IMR-90 (cell line): ENCODE measurements around the gene PARP2. TPM values are rescaled to one million over a fixed set of nuclear protein-coding genes. Genes with fewer than 3 reads are reported as not detected.

Experiments used
- ATAC-seq: fragments of 200-7000 bp; cut with Tn5 transposase; 2 replicates; pipeline ENCODE4 v1.9.1; 2020; ENCODE audit warnings: low read depth, mild to moderate bottlenecking, moderate library complexity
- BruUV-seq: library from RNA; stranded (reverse); fragments of 400-500 nt; replicated peaks from 2 replicates; lab custom pipeline; 2021; lab: Mats Ljungman, UMichigan
- CTCF ChIA-PET: fragments of 300-600 bp; formaldehyde crosslinking; extraction: SDS; loops from one replicate; lab custom pipeline; 2021; ENCODE audit warnings: antibody characterized with exemption; lab: Yijun Ruan, JAX
- POLR2A ChIA-PET: fragments of 300-600 bp; sonication (Branson Sonifier 250); formaldehyde crosslinking; loops from one replicate; lab custom pipeline; 2022; ENCODE audit warnings: antibody characterized with exemption; ENCODE audit not compliant: unreplicated experiment; lab: Charles Lee
- DNase-seq: peaks from one replicate; pipeline ENCODE4 v3.0.0; 2013
- H2AFZ ChIP-seq: replicated peaks from 2 replicates; pipeline ENCODE3; 2013; ENCODE audit warnings: low read length, mild to moderate bottlenecking; ENCODE audit not compliant: poor library complexity
- H2AK5ac ChIP-seq: 2 replicates; pipeline ENCODE4 v1.6.1; 2013; ENCODE audit warnings: low read depth, low read length, inconsistent platforms
- H2AK9ac ChIP-seq: replicated peaks from 2 replicates; pipeline ENCODE3; 2013; ENCODE audit warnings: mild to moderate bottlenecking, low read depth, low read length, moderate library complexity; ENCODE audit not compliant: poor library complexity
- H2BK120ac ChIP-seq: 2 replicates; pipeline ENCODE4 v1.6.1; 2013; ENCODE audit warnings: low read depth, low read length, inconsistent platforms
- H2BK15ac ChIP-seq: 3 replicates; pipeline ENCODE4 v1.6.1; 2013; ENCODE audit warnings: low read depth, low read length, inconsistent platforms
- H2BK20ac ChIP-seq: 2 replicates; pipeline ENCODE4 v1.6.1; 2013; ENCODE audit warnings: low read depth, mild to moderate bottlenecking, inconsistent platforms, low read length, moderate library complexity
- H2BK5ac ChIP-seq: 2 replicates; pipeline ENCODE4 v1.6.1; 2013; ENCODE audit warnings: mild to moderate bottlenecking, low read depth, low read length, inconsistent platforms; ENCODE audit not compliant: poor library complexity, severe bottlenecking
- H3K14ac ChIP-seq: replicated peaks from 2 replicates; pipeline ENCODE4 v1.6.1; 2013; ENCODE audit warnings: low read depth, low read length, inconsistent platforms
- H3K18ac ChIP-seq: 2 replicates; pipeline ENCODE4 v1.6.1; 2013; ENCODE audit warnings: low read depth, low read length, control low read depth
- H3K23ac ChIP-seq: 2 replicates; pipeline ENCODE4 v1.6.1; 2013; ENCODE audit warnings: low read depth, low read length, inconsistent platforms
- H3K27ac ChIP-seq: 2 replicates; pipeline ENCODE4 v1.5.1; 2013; ENCODE audit warnings: mild to moderate bottlenecking, control low read depth, low read length; ENCODE audit not compliant: insufficient read depth
- H3K27me3 ChIP-seq: 2 replicates; pipeline ENCODE4 v1.6.1; 2013; ENCODE audit warnings: low read length; ENCODE audit not compliant: control insufficient read depth, insufficient read depth
- H3K36me3 ChIP-seq: 2 replicates; pipeline ENCODE4 v1.6.1; 2013; ENCODE audit warnings: low read length, mixed read lengths; ENCODE audit not compliant: control insufficient read depth, insufficient read depth
- H3K4ac ChIP-seq: 2 replicates; pipeline ENCODE4 v1.6.1; 2013; ENCODE audit warnings: low read depth, low read length, inconsistent platforms
- H3K4me1 ChIP-seq: 2 replicates; pipeline ENCODE4 v1.6.1; 2013; ENCODE audit warnings: low read length, mixed read lengths; ENCODE audit not compliant: control insufficient read depth, insufficient read depth
- H3K4me2 ChIP-seq: 2 replicates; pipeline ENCODE4 v1.6.1; 2013; ENCODE audit warnings: low read depth, mild to moderate bottlenecking, control low read depth, low read length, moderate library complexity
- H3K4me3 ChIP-seq: 2 replicates; pipeline ENCODE4 v1.5.1; 2013; ENCODE audit warnings: low read depth, mild to moderate bottlenecking, control low read depth, low read length, moderate library complexity; ENCODE audit not compliant: insufficient read depth
- H3K56ac ChIP-seq: 2 replicates; pipeline ENCODE4 v1.6.1; 2013; ENCODE audit warnings: low read length, inconsistent platforms; ENCODE audit not compliant: insufficient read depth; ENCODE audit errors: extremely low read depth
- H3K79me1 ChIP-seq, 2 experiments: 2 replicates each; pipeline ENCODE4 v1.6.1; 2013; ENCODE audit warnings: low read length in 2 of 2, inconsistent platforms in 1 of 2, low read depth in 1 of 2
- H3K9ac ChIP-seq: 2 replicates; pipeline ENCODE4 v1.6.1; 2013; ENCODE audit warnings: low read depth, low read length, control low read depth
- H3K9me1 ChIP-seq: 2 replicates; pipeline ENCODE4 v1.6.1; 2013; ENCODE audit warnings: low read length, inconsistent platforms; ENCODE audit not compliant: insufficient read depth
- H3K9me3 ChIP-seq: 2 replicates; pipeline ENCODE4 v1.6.1; 2013; ENCODE audit warnings: low read length; ENCODE audit not compliant: control insufficient read depth, insufficient read depth
- H4K20me1 ChIP-seq: 2 replicates; pipeline ENCODE4 v1.6.1; 2013; ENCODE audit warnings: low read length, inconsistent platforms; ENCODE audit not compliant: insufficient read depth
- H4K5ac ChIP-seq: 2 replicates; pipeline ENCODE4 v1.6.1; 2013; ENCODE audit warnings: mild to moderate bottlenecking, low read depth, low read length, control low read depth
- H4K8ac ChIP-seq, 2 experiments: 2 replicates each; pipeline ENCODE4 v1.6.1; 2013; ENCODE audit warnings: low read depth in 2 of 2, low read length in 2 of 2, control low read depth in 1 of 2, inconsistent platforms in 1 of 2
- H4K91ac ChIP-seq: 2 replicates; pipeline ENCODE4 v1.6.1; 2013; ENCODE audit warnings: low read depth, low read length, inconsistent platforms; ENCODE audit not compliant: insufficient read depth
- CEBPB ChIP-seq: IDR thresholded peaks from 2 replicates; pipeline ENCODE4 v1.6.1; 2012; ENCODE audit warnings: low read depth, low read length, improper control_type of control experiment
- CHD1 ChIP-seq: IDR thresholded peaks from 2 replicates; pipeline ENCODE4 v1.6.1; 2012; ENCODE audit warnings: low read depth, low read length, improper control_type of control experiment
- CTCF ChIP-seq: conservative IDR thresholded peaks from 2 replicates; pipeline ENCODE4 v1.5.1; 2012; ENCODE audit warnings: mild to moderate bottlenecking, low read depth, low read length, improper control_type of control experiment
- FOS ChIP-seq: fragments of 150-350 bp; IDR thresholded peaks from 2 replicates; pipeline ENCODE4 v1.6.1; 2016; ENCODE audit warnings: low read depth, low read length
- MAFK ChIP-seq: IDR thresholded peaks from 2 replicates; pipeline ENCODE4 v1.6.1; 2012; ENCODE audit warnings: low read depth, low read length, improper control_type of control experiment
- MAZ ChIP-seq: IDR thresholded peaks from 2 replicates; pipeline ENCODE4 v1.6.1; 2012; ENCODE audit warnings: low read depth, mild to moderate bottlenecking, low read length, improper control_type of control experiment, moderate library complexity, borderline replicate concordance
- MXI1 ChIP-seq: IDR thresholded peaks from 2 replicates; pipeline ENCODE4 v1.6.1; 2012; ENCODE audit warnings: low read depth, mild to moderate bottlenecking, low read length, moderate library complexity, borderline replicate concordance
- NFE2L2 ChIP-seq: fragments of 150-350 bp; IDR thresholded peaks from 2 replicates; pipeline ENCODE4 v1.6.1; 2016; ENCODE audit warnings: low read depth, mild to moderate bottlenecking, low read length
- POLR2A ChIP-seq: IDR thresholded peaks from 2 replicates; pipeline ENCODE4 v1.6.1; 2012; ENCODE audit warnings: mild to moderate bottlenecking, low read depth, low read length
- RCOR1 ChIP-seq: IDR thresholded peaks from 2 replicates; pipeline ENCODE4 v1.6.1; 2012; ENCODE audit warnings: mild to moderate bottlenecking, low read length, improper control_type of control experiment; ENCODE audit not compliant: insufficient replicate concordance
- RFX5 ChIP-seq: IDR thresholded peaks from 2 replicates; pipeline ENCODE4 v1.8.0; 2012; ENCODE audit warnings: low read depth, mild to moderate bottlenecking, low read length, moderate library complexity
- SMC3 ChIP-seq: fragments of 150-350 bp; IDR thresholded peaks from 2 replicates; pipeline ENCODE4 v1.6.1; 2016; ENCODE audit warnings: low read depth, mild to moderate bottlenecking, antibody characterized with exemption, low read length, moderate library complexity
- USF2 ChIP-seq: fragments of 150-350 bp; IDR thresholded peaks from 2 replicates; pipeline ENCODE4 v1.6.1; 2017; ENCODE audit warnings: mild to moderate bottlenecking, antibody characterized with exemption, low read length, low read depth
- WGBS, 2 experiments: methylation state at CpG; one replicate each; pipeline versions ENCODE4 v1.1.5 to v1.1.7; 2013; ENCODE audit warnings: missing lambda C conversion rate in 2 of 2; ENCODE audit not compliant: insufficient read length in 1 of 2; ENCODE audit errors: extremely low coverage in 2 of 2; 5-methylcytosine and 5-hydroxymethylcytosine counted together
- dilution Hi-C: fragments of 300-500 bp; cut with HindIII; formaldehyde crosslinking; loops from one replicate; pipeline ENCODE4 v1.14.3; 2018; ENCODE audit warnings: low sequenced_read_pairs; ENCODE audit not compliant: unreplicated experiment
- in situ Hi-C: fragments of 300-500 bp; cut with MboI; formaldehyde crosslinking; loops from 3 replicates; pipeline ENCODE4 v1.14.3; 2019; ENCODE audit warnings: low sequenced_read_pairs, inconsistent platforms, mixed read lengths
- intact Hi-C: fragments of 100-400 bp; cut with micrococcal nuclease; formaldehyde crosslinking; loops from 2 replicates; pipeline ENCODE4 v1.10.0; 2022
- polyA plus RNA-seq, 3 experiments: library from polyadenylated mRNA; depleted of rRNA; stranded (reverse); fragments of >200 nt; gene quantifications; 2 replicates each; pipeline ENCODE4 v1.2.3, GENCODE V29; 2012; ENCODE audit warnings: low replicate concordance in 1 of 3
- total RNA-seq: library from RNA; depleted of rRNA; stranded (reverse); fragments of >200 nt; gene quantifications from 2 replicates; pipeline ENCODE4 v1.2.3, GENCODE V29; 2012
- TF ChIP-seq, protein P1 (sequence below): fragments of 150-350 bp; IDR thresholded peaks from 2 replicates; pipeline ENCODE4 v1.6.1; 2016; ENCODE audit warnings: low read depth, mild to moderate bottlenecking, low read length, moderate library complexity, borderline replicate concordance

The PARP2 gene
- total and polyA plus RNA-seq, 2 of the 4 experiments (the other 2 are of a cell fraction): 11.7 to 19.1 TPM

DNA sequence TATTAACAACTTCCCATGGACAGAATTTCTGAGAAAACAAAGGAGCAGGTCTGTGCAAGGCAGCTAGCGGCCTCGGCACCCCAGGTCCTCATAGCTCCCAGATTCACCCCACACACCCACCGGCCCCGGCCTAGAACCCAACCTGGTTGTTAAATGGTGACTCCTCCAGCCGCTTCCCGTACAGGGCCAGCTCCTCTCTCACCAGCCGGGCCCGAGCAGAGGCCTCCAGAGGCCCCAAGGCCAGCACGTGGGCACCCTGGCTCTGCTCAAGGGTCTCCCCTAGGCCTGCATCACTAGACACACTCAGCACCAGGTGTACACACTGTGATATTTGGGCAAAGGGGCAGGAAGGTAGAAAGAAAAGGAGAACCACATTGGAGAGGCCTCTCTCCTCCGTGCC lies 39.6 kb downstream of the PARP2 start:
- ChIA-PET CTCF (no interaction called here), POLR2A (no interaction called here)
- WGBS, 2 experiments: no CpG with 5 or more reads among the region's 10 CpGs
- no peaks in the 10 kb centered on the region for H3K27me3 ChIP-seq
- H2BK20ac ChIP-seq: no peak overlapping the region
- no peak for DNase-seq
- no peak overlapping the region for H2AK9ac ChIP-seq
- H3K27ac ChIP-seq: no peak overlapping the region
- H2AFZ ChIP-seq: no peak overlapping the region
- no peak for ATAC-seq
- intact Hi-C loops: no loop called here
- H3K79me1 ChIP-seq: no peaks in the 10 kb centered on the region
- no peak overlapping the region for H4K8ac ChIP-seq
- H3K4me3 ChIP-seq: no peak overlapping the region
- in situ Hi-C loops: no loop called here
- no peak overlapping the region for H3K14ac ChIP-seq
- H3K4ac ChIP-seq: no peak overlapping the region
- H3K56ac ChIP-seq: no peak overlapping the region
- no peaks in the 10 kb centered on the region for H3K4me1 ChIP-seq
- peaks cover 80% of the 10 kb centered on the region for H3K36me3 ChIP-seq
- no peak overlapping the region for H4K5ac ChIP-seq
- TF ChIP-seq POLR2A (no peak), CTCF (no peak), RFX5 (no peak), MAFK (no peak), RCOR1 (no peak), MXI1 (no peak), FOS (no peak), SMC3 (no peak), USF2 (no peak), MAZ (no peak), CHD1 (no peak), NFE2L2 (no peak), CEBPB (no peak)
- TF ChIP-seq, protein P1, sequence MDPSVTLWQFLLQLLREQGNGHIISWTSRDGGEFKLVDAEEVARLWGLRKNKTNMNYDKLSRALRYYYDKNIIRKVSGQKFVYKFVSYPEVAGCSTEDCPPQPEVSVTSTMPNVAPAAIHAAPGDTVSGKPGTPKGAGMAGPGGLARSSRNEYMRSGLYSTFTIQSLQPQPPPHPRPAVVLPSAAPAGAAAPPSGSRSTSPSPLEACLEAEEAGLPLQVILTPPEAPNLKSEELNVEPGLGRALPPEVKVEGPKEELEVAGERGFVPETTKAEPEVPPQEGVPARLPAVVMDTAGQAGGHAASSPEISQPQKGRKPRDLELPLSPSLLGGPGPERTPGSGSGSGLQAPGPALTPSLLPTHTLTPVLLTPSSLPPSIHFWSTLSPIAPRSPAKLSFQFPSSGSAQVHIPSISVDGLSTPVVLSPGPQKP: no peak
- no peak overlapping the region for H3K4me2 ChIP-seq
- no peak overlapping the region for H2BK5ac ChIP-seq
- H2BK120ac ChIP-seq: no peak overlapping the region
- no peaks in the 10 kb centered on the region for H3K9me1 ChIP-seq
- H4K91ac ChIP-seq: no peak overlapping the region
- BruUV-seq: no TSS peak
- H3K23ac ChIP-seq: no peak overlapping the region
- H3K9ac ChIP-seq: no peak overlapping the region
- dilution Hi-C loops: no loop called here
- H4K20me1 ChIP-seq: no peaks in the 10 kb centered on the region
- H2BK15ac ChIP-seq: no peak overlapping the region
- H3K18ac ChIP-seq: no peak overlapping the region
- H3K9me3 ChIP-seq: no peaks in the 10 kb centered on the region
- H2AK5ac ChIP-seq: no peak overlapping the region
